H9 (cell line): ENCODE results near the gene ASB7. TPM values are rescaled to one million over a fixed set of nuclear protein-coding genes. Genes with fewer than 3 reads are reported as not detected.

Experiments used
- DNase-seq: peaks from one replicate; pipeline ENCODE4 v3.0.0-alpha.2; 2017
- H2AFZ ChIP-seq: one replicate; pipeline ENCODE4 v1.6.1; 2013; ENCODE audit warnings: mild to moderate bottlenecking, low read length, control low read depth, moderate library complexity
- H2AK5ac ChIP-seq: 2 replicates; pipeline ENCODE4 v1.6.1; 2013; ENCODE audit warnings: low read length, control low read depth, mixed read lengths; ENCODE audit not compliant: insufficient read length
- H2BK120ac ChIP-seq: one replicate; pipeline ENCODE4 v1.6.1; 2013; ENCODE audit warnings: low read depth, mild to moderate bottlenecking, low read length, control low read depth, inconsistent platforms; ENCODE audit not compliant: poor library complexity, severe bottlenecking
- H2BK12ac ChIP-seq: 2 replicates; pipeline ENCODE4 v1.6.1; 2013; ENCODE audit warnings: low read length, control low read depth, mixed read lengths, low read depth; ENCODE audit not compliant: insufficient read length
- H2BK15ac ChIP-seq: 2 replicates; pipeline ENCODE4 v1.6.1; 2013; ENCODE audit warnings: low read depth, low read length, control low read depth
- H2BK20ac ChIP-seq: one replicate; pipeline ENCODE4 v1.6.1; 2013; ENCODE audit warnings: low read depth, mild to moderate bottlenecking, low read length, control low read depth, inconsistent platforms; ENCODE audit not compliant: poor library complexity, severe bottlenecking
- H2BK5ac ChIP-seq: 2 replicates; pipeline ENCODE4 v1.6.1; 2013; ENCODE audit warnings: low read length, control low read depth, mixed read lengths; ENCODE audit not compliant: insufficient read length
- H3K14ac ChIP-seq: 2 replicates; pipeline ENCODE4 v1.6.1; 2013; ENCODE audit warnings: low read length, control low read depth; ENCODE audit not compliant: insufficient read depth
- H3K18ac ChIP-seq: 2 replicates; pipeline ENCODE4 v1.6.1; 2013; ENCODE audit warnings: low read depth, mild to moderate bottlenecking, mixed read lengths, low read length, control low read depth; ENCODE audit not compliant: insufficient read length
- H3K23ac ChIP-seq: 2 replicates; pipeline ENCODE4 v1.6.1; 2013; ENCODE audit warnings: low read length, control low read depth, mixed read lengths, low read depth; ENCODE audit not compliant: insufficient read length
- H3K23me2 ChIP-seq: 2 replicates; pipeline ENCODE4 v1.6.1; 2013; ENCODE audit warnings: low read depth, mild to moderate bottlenecking, mixed read lengths, low read length, control low read depth; ENCODE audit not compliant: insufficient read length, poor library complexity, severe bottlenecking
- H3K27ac ChIP-seq: 2 replicates; pipeline ENCODE4 v1.5.1; 2013; ENCODE audit warnings: low read length, control low read depth, mixed read lengths, low read depth; ENCODE audit not compliant: insufficient read length
- H3K27me3 ChIP-seq: 2 replicates; pipeline ENCODE4 v1.6.1; 2013; ENCODE audit warnings: low read length, control low read depth, inconsistent platforms; ENCODE audit not compliant: insufficient read depth
- H3K4ac ChIP-seq: 2 replicates; pipeline ENCODE4 v1.6.1; 2013; ENCODE audit warnings: low read depth, mild to moderate bottlenecking, control low read depth, inconsistent platforms, low read length, moderate library complexity
- H3K4me1 ChIP-seq: 2 replicates; pipeline ENCODE4 v1.6.1; 2013; ENCODE audit warnings: low read length, control low read depth, inconsistent platforms; ENCODE audit not compliant: insufficient read depth
- H3K4me2 ChIP-seq: 2 replicates; pipeline ENCODE4 v1.6.1; 2013; ENCODE audit warnings: low read length, control low read depth, mixed read lengths; ENCODE audit not compliant: insufficient read length, insufficient read depth
- H3K56ac ChIP-seq: 2 replicates; pipeline ENCODE4 v1.6.1; 2013; ENCODE audit warnings: low read depth, mild to moderate bottlenecking, mixed read lengths, low read length, control low read depth; ENCODE audit not compliant: insufficient read length
- H3K79me1 ChIP-seq: 2 replicates; pipeline ENCODE4 v1.6.1; 2013; ENCODE audit warnings: low read depth, mild to moderate bottlenecking, moderate library complexity, low read length, control low read depth, inconsistent platforms; ENCODE audit not compliant: insufficient read depth, poor library complexity, severe bottlenecking
- H3K79me2 ChIP-seq: 2 replicates; pipeline ENCODE4 v1.6.1; 2013; ENCODE audit warnings: low read length, control low read depth, inconsistent platforms; ENCODE audit not compliant: insufficient read depth
- H3K9ac ChIP-seq: 2 replicates; pipeline ENCODE4 v1.6.1; 2013; ENCODE audit warnings: low read length, control low read depth, mixed read lengths; ENCODE audit not compliant: insufficient read length; ENCODE audit errors: extremely low read depth
- H3K9me3 ChIP-seq: one replicate; pipeline ENCODE4 v1.6.1; 2013; ENCODE audit warnings: low read depth, low read length, inconsistent platforms; ENCODE audit not compliant: control insufficient read depth
- H3T11ph ChIP-seq: one replicate; pipeline ENCODE4 v1.6.1; 2013; ENCODE audit warnings: mild to moderate bottlenecking, low read length, control low read depth, inconsistent platforms
- H4K20me1 ChIP-seq: one replicate; pipeline ENCODE4 v1.6.1; 2013; ENCODE audit not compliant: control insufficient read depth, insufficient read length, insufficient read depth
- H4K5ac ChIP-seq: 2 replicates; pipeline ENCODE4 v1.6.1; 2013; ENCODE audit warnings: low read depth, mild to moderate bottlenecking, mixed read lengths, low read length, control low read depth; ENCODE audit not compliant: insufficient read length
- H4K8ac ChIP-seq: replicated peaks from 2 replicates; pipeline ENCODE4 v1.6.1; 2013; ENCODE audit warnings: low read length, control low read depth, mixed read lengths, low read depth; ENCODE audit not compliant: insufficient read length
- H4K91ac ChIP-seq: 2 replicates; pipeline ENCODE4 v1.6.1; 2013; ENCODE audit warnings: low read depth, mild to moderate bottlenecking, moderate library complexity, mixed read lengths, low read length, control low read depth; ENCODE audit not compliant: insufficient read length
- H3K27ac Mint-ChIP-seq, 3 experiments: 2 replicates in 2 of 3; 3 replicates in 1 of 3; pipeline ENCODE4 v1.8.0; 2020 to 2021; ENCODE audit warnings: mixed read lengths in 3 of 3, mild to moderate bottlenecking in 1 of 3, moderate library complexity in 1 of 3
- H3K27me3 Mint-ChIP-seq: 2 replicates; pipeline ENCODE4 v1.8.0; 2021; ENCODE audit warnings: low read depth, mild to moderate bottlenecking, moderate library complexity, mixed read lengths
- H3K36me3 Mint-ChIP-seq, 3 experiments: 2 replicates in 2 of 3; 3 replicates in 1 of 3; pipeline ENCODE4 v1.8.0; 2020 to 2021; ENCODE audit warnings: low read depth in 3 of 3, mixed read lengths in 3 of 3; ENCODE audit not compliant: insufficient read depth in 1 of 3
- H3K4me1 Mint-ChIP-seq, 2 experiments: 2 replicates each; pipeline ENCODE4 v1.8.0; 2020; ENCODE audit warnings: mixed read lengths in 2 of 2
- H3K4me3 Mint-ChIP-seq, 2 experiments: 2 replicates in 1 of 2; 3 replicates in 1 of 2; pipeline ENCODE4 v1.8.0; 2020 to 2021; ENCODE audit warnings: mild to moderate bottlenecking in 2 of 2, mixed read lengths in 2 of 2, moderate library complexity in 1 of 2
- H3K9me3 Mint-ChIP-seq, 2 experiments: 2 replicates in 1 of 2; 3 replicates in 1 of 2; pipeline ENCODE4 v1.8.0; 2020; ENCODE audit warnings: mild to moderate bottlenecking in 2 of 2, mixed read lengths in 2 of 2, moderate library complexity in 1 of 2
- WGBS: extraction: QIAGEN DNeasy Blood & Tissue Kit; methylation state at CpG from one replicate; pipeline ENCODE4 v1.1.7; 2013; ENCODE audit warnings: missing lambda C conversion rate, low lambda C conversion rate, mixed read lengths; ENCODE audit not compliant: insufficient read length; ENCODE audit errors: extremely low coverage; 5-methylcytosine and 5-hydroxymethylcytosine counted together
- total RNA-seq: library from RNA; stranded (reverse); gene quantifications from 2 replicates; pipeline ENCODE4 v1.2.1, GENCODE V29; 2021
- TF ChIP-seq, protein P1 (sequence below): fragments of 200-600 bp; sonication (generic); conservative IDR thresholded peaks from 3 replicates; pipeline ENCODE4 v1.8.0; 2021; ENCODE audit warnings: antibody characterized with exemption, mild to moderate bottlenecking

The ASB7 gene
- total RNA-seq, 1 experiment from 2014 or later, result 12.8 TPM

- Histone ChIP-seq H3K79me1 (no peaks in the 10 kb centered on the region), H3K14ac (no peak overlapping the region), H2AK5ac (no peak overlapping the region), H3K23me2 (no peaks in the 10 kb centered on the region), H3K18ac (no peak overlapping the region), H3K9me3 (no peaks in the 10 kb centered on the region), H2BK5ac (no peak overlapping the region), H3K27me3 (no peaks in the 10 kb centered on the region), H3K27ac (no peak overlapping the region), H3K4me2 (no peak overlapping the region), H2AFZ (no peak overlapping the region), H3K4ac (no peak overlapping the region), H2BK20ac (no peak overlapping the region), H2BK120ac (no peak overlapping the region), H3K56ac (no peak overlapping the region), H3K4me1 (no peaks in the 10 kb centered on the region), H2BK15ac (no peak overlapping the region), H4K5ac (no peak overlapping the region), H4K91ac (no peak overlapping the region), H3K23ac (no peak overlapping the region), H2BK12ac (no peak overlapping the region), H3T11ph (no peak overlapping the region), H3K9ac (no peak overlapping the region), H4K20me1 (no peaks in the 10 kb centered on the region), H3K79me2 (no peaks in the 10 kb centered on the region), H4K8ac (no peak overlapping the region)
- Mint-ChIP-seq H3K27me3 (no peaks in the 10 kb centered on the region), H3K4me1 (no peaks in the 10 kb centered on the region), H3K36me3 (peaks cover 2 to 36% (median 19%) of the 10 kb centered on the region in 3 experiments; a peak in 5 of 7 replicates), H3K9me3 (no peaks in the 10 kb centered on the region; a peak in 1 of 5 replicates), H3K27ac (no peak overlapping the region), H3K4me3 (no peak overlapping the region)
- no CpG with 5 or more reads among the region's 5 CpGs for WGBS
- DNase-seq, result no peak
- TF ChIP-seq, protein P1, sequence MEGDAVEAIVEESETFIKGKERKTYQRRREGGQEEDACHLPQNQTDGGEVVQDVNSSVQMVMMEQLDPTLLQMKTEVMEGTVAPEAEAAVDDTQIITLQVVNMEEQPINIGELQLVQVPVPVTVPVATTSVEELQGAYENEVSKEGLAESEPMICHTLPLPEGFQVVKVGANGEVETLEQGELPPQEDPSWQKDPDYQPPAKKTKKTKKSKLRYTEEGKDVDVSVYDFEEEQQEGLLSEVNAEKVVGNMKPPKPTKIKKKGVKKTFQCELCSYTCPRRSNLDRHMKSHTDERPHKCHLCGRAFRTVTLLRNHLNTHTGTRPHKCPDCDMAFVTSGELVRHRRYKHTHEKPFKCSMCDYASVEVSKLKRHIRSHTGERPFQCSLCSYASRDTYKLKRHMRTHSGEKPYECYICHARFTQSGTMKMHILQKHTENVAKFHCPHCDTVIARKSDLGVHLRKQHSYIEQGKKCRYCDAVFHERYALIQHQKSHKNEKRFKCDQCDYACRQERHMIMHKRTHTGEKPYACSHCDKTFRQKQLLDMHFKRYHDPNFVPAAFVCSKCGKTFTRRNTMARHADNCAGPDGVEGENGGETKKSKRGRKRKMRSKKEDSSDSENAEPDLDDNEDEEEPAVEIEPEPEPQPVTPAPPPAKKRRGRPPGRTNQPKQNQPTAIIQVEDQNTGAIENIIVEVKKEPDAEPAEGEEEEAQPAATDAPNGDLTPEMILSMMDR, result no peak
Measured at GRCh38 chr15:100615801-100616200, 13.4 kb downstream of the ASB7 start.
